Activated T-helper 2 cell treated with anti-CD3 and anti-CD28 coated beads, Interferon-gamma antibody, Interleukin-2, Interleukin-4, amounts not matched to agents 10 μg/mL and 5 μg/mL and 100 μg/mL, durations not matched to agents 14 hours and 24 hours and 36 hours (primary cell): ENCODE data around the gene ANKS1B. TPM values are rescaled to one million over a fixed set of nuclear protein-coding genes. Genes with fewer than 3 reads are reported as not detected.

Experiments used
- DNase-seq: peaks from one replicate; pipeline ENCODE4 v3.0.0; 2021; ENCODE audit warnings: low spot score
- H3K27ac Mint-ChIP-seq: one replicate; pipeline ENCODE4 v1.8.0; 2021; ENCODE audit warnings: mixed read lengths
- H3K27me3 Mint-ChIP-seq: one replicate; pipeline ENCODE4 v1.8.0; 2021; ENCODE audit warnings: low read depth, mixed read lengths
- H3K36me3 Mint-ChIP-seq: one replicate; pipeline ENCODE4 v1.8.0; 2021; ENCODE audit warnings: low read depth, mixed read lengths
- H3K4me1 Mint-ChIP-seq: one replicate; pipeline ENCODE4 v1.8.0; 2021; ENCODE audit warnings: low read depth, mixed read lengths
- H3K4me3 Mint-ChIP-seq: one replicate; pipeline ENCODE4 v1.8.0; 2021; ENCODE audit warnings: low read depth, mild to moderate bottlenecking, moderate library complexity, mixed read lengths
- H3K9me3 Mint-ChIP-seq: one replicate; pipeline ENCODE4 v1.8.0; 2021; ENCODE audit warnings: mixed read lengths
- intact Hi-C: fragments of 100-400 bp; cut with micrococcal nuclease; formaldehyde crosslinking; loops from one replicate; pipeline ENCODE4 v1.15.1; 2023
- total RNA-seq: library from RNA; stranded (reverse); gene quantifications from 2 replicates; pipeline ENCODE4 v1.2.3, GENCODE V29; 2022

The ANKS1B gene
- total RNA-seq, 1 donor from 2014 or later = 1.0 TPM

DNA sequence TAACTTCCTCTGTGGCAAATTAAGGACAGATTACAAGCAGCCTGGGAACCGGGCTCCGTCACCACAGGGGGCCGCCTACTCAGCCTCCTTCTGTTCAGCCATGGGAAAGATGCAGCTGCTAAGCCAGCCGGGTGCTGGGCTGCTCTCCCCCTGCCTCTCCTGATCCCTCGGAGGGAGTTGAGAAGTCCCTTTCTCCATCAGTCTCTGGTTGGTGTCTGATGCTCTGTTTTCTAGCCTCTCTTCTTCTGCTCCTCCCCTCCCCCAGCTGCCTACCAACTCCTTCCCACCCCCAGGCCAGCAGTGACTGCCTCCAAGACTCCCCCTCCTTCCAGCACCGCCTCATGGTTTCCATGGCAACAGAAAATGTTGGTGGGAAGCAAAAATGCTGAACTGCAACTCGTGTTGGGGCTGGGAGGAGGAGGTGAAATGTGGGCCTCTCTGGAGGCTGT is 853.0 kb downstream of the ANKS1B start:
- DNase-seq = no peak
- intact Hi-C loops = no loop called here
- no peak overlapping the region for H3K4me3 Mint-ChIP-seq
- no peaks in the 10 kb centered on the region for H3K27me3 Mint-ChIP-seq
- no peaks in the 10 kb centered on the region for H3K4me1 Mint-ChIP-seq
- no peaks in the 10 kb centered on the region for H3K9me3 Mint-ChIP-seq
- H3K36me3 Mint-ChIP-seq = no peaks in the 10 kb centered on the region
- H3K27ac Mint-ChIP-seq = no peak overlapping the region

DNA sequence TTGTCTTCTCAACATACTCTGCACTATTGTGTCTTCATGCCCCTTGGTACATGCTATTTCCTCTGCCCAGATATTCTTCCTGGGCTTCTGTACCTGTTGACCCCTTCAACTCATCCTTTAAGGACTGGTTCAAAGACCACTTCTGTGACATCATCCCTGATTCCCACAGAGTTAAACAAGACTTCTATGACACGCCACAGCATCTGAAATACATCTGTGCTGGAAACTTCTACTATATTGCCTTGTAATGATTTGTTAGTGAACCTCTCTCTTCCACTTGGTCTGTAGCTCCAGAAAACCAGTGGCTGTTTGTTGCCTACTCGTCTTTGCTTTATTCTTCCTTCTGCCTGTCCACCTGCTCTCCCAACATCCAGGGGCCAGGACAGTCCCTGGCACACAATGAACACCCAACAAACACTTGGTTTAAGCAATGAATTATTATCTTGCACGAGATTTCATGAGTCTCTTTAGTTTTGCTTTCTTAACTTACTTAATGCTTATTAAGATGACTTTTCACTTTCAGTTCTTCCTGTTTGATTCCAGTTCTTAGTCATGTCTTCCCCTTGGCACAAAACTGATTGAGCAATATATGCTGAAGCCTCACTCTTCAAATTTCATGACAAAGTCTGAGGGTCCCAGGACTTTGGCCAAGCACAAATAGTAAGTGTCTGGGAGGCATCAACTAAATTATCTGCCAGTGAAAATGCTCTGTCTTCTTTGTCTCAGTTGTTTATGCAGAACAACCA is 853.8 kb downstream of the ANKS1B start:
- H3K4me3 Mint-ChIP-seq = no peak overlapping the region
- H3K36me3 Mint-ChIP-seq = no peaks in the 10 kb centered on the region
- no peaks in the 10 kb centered on the region for H3K27me3 Mint-ChIP-seq
- intact Hi-C loops = no loop called here
- DNase-seq = no peak
- no peaks in the 10 kb centered on the region for H3K9me3 Mint-ChIP-seq
- no peak overlapping the region for H3K27ac Mint-ChIP-seq
- H3K4me1 Mint-ChIP-seq = no peaks in the 10 kb centered on the region

DNA sequence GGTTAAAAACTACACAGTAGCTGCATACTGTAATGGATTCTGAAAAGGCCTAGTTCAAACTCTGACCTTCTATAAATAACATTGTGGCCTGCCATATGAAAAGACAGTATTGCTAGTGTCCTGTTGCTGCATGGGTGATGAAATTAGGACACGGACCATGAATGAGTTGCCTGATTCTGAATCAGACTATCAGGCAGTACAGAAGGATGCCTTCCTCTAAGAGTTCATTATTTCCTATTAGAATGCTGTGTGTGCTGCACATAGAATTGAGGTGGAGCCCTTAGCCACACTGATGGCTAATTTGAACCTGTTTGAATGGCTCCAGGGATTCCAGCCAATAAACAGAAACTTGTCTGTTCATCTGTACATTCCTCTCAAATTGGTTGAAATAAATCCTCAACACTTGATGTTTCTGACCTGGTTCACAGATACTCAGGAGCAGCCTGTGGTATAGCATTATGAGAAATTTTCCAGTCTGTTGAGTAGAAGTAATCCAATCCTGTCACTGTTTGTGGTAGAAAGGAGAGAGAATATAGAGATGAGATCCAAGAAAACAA is 856.4 kb downstream of the ANKS1B start:
- Mint-ChIP-seq H3K36me3 (no peaks in the 10 kb centered on the region), H3K9me3 (no peaks in the 10 kb centered on the region), H3K27ac (no peak overlapping the region), H3K27me3 (no peaks in the 10 kb centered on the region), H3K4me1 (no peaks in the 10 kb centered on the region), H3K4me3 (no peak overlapping the region)
- intact Hi-C loops = no loop called here
- no peak for DNase-seq

DNA sequence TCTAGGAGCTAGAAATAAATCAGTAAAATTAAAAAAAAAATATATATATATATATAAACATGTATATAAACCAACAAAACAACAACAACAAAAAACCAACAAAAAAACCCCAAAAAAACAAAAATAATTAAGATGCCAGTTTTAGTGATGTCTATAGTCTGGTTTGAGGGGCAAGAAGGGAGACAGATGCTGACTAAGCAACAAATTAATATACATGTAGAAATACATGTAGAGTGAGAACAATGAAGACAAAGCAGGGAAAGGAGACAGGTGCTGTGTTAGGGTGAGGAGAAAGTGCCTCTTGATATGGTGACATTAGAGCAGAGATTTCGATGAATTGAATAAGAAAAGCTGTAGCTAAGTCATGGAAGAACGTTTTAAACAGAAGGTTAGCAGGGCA is 861.8 kb downstream of the ANKS1B start:
- Mint-ChIP-seq H3K27me3 (no peaks in the 10 kb centered on the region), H3K27ac (no peak overlapping the region), H3K4me3 (no peak overlapping the region), H3K4me1 (no peaks in the 10 kb centered on the region), H3K36me3 (no peaks in the 10 kb centered on the region), H3K9me3 (no peaks in the 10 kb centered on the region)
- no peak for DNase-seq
- intact Hi-C loops = no loop called here

DNA sequence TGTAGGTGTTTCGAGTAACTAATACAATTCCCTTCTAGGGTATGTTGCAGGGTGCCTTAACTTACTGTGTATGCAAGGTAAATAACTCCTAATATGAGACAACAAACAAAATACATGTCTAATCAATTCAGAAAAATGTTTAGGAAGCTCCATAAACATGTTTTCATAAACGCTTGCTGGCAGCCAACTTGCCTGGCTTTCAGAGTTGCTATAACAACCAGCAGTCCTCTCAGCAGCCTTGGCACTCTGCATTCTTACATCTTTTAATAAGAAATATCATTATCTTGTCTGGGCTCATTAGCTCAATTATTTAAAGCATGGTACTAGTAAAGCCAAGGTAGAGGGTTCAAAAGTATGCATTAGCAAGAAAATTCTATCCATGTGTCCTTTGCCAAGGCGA is 862.2 kb downstream of the ANKS1B start:
- Mint-ChIP-seq H3K36me3 (no peaks in the 10 kb centered on the region), H3K4me3 (no peak overlapping the region), H3K27ac (no peak overlapping the region), H3K9me3 (no peaks in the 10 kb centered on the region), H3K27me3 (no peaks in the 10 kb centered on the region), H3K4me1 (no peaks in the 10 kb centered on the region)
- no peak for DNase-seq
- intact Hi-C loops = no loop called here

DNA sequence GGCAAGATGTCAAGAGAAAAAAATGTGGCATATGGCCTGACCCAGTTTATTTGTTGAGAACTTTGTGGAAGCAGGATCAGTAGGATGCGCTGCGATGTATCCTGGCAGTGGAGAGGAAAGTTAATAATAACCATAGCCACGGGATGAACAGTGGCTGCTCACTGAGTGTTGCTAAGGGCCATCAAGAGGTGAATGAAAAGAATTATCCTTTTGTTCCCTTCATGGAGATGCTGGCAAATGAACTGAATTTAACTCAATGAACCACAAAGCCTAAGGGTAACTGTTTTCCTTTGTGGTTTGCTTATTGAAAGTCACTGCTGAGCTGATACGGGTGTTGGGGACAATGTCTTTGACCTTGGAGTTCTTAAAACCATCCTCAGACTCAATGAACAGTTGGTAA is 863.2 kb downstream of the ANKS1B start:
- H3K27ac Mint-ChIP-seq = no peak overlapping the region
- no peak for DNase-seq
- no peaks in the 10 kb centered on the region for H3K36me3 Mint-ChIP-seq
- no peaks in the 10 kb centered on the region for H3K9me3 Mint-ChIP-seq
- no peaks in the 10 kb centered on the region for H3K4me1 Mint-ChIP-seq
- H3K27me3 Mint-ChIP-seq = no peaks in the 10 kb centered on the region
- intact Hi-C loops = no loop called here
- H3K4me3 Mint-ChIP-seq = no peak overlapping the region

DNA sequence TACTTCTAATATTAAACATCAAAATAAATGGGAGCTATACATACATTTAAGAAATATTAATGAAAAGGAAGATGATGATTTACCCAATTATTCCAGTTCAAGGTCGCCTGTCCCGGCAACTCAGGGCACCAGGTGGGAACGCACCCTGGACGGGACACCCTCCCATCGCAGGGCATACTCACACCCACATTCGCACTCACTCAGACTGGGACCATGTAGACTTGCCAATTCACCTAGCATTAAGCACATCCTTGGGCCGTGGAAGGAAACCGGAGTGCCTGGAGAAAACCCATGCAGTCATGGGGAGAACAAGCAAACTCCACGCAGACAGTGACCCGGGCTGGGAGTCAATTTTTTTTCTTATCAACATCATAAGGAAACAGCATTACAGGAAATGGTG is 864.8 kb downstream of the ANKS1B start:
- intact Hi-C loops = no loop called here
- Mint-ChIP-seq H3K4me1 (no peaks in the 10 kb centered on the region), H3K4me3 (no peak overlapping the region), H3K36me3 (no peaks in the 10 kb centered on the region), H3K27me3 (no peaks in the 10 kb centered on the region), H3K27ac (no peak overlapping the region), H3K9me3 (no peaks in the 10 kb centered on the region)
- no peak for DNase-seq

DNA sequence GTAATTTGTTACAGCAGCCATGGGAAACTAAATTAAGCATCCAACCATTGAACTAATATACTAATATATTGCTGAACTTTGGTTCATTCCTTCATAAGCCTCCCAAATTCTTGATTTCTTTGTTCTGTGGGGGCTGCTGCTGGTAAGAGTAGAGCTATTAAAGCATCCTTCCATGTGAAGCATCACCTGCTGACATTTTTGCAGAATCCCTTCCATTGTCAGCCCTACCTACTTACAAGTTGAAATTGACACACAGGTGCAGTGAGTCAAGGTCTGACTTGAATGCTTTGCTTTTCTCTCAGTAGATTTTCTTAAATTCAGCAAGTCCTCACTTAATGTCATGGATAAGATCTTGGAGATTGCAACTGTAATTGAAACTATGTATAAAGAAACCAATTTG is 865.3 kb downstream of the ANKS1B start:
- DNase-seq = no peak

DNA sequence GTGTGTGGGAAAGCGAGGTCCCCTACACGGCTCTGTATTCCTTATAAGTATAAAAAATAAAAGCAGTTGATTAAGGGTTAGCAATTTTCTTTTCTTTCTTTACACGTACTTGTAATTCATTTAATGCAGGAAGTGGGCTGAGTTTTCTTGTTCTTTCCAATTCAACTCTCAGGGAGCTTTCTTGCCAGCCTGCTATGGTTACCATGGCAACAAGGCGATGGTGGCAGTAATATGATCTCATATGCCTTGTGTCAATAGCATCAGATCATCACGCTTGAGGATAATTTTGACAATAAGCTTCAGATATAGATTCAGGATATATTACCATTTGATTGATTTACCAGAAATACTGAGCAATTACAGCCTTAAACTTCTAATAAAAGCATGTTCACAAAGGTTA is 873.1 kb downstream of the ANKS1B start:
- no peak overlapping the region for H3K27ac Mint-ChIP-seq
- no peak overlapping the region for H3K4me3 Mint-ChIP-seq
- H3K27me3 Mint-ChIP-seq = no peaks in the 10 kb centered on the region
- no peak for DNase-seq
- H3K4me1 Mint-ChIP-seq = no peaks in the 10 kb centered on the region
- H3K36me3 Mint-ChIP-seq = no peaks in the 10 kb centered on the region
- intact Hi-C loops = no loop called here
- no peaks in the 10 kb centered on the region for H3K9me3 Mint-ChIP-seq

More for the DNA sequence above, 865.3 kb downstream of the ANKS1B start:
- Mint-ChIP-seq H3K36me3 (no peaks in the 10 kb centered on the region), H3K27ac (no peak overlapping the region), H3K27me3 (no peaks in the 10 kb centered on the region), H3K4me3 (no peak overlapping the region), H3K4me1 (no peaks in the 10 kb centered on the region), H3K9me3 (no peaks in the 10 kb centered on the region)
- intact Hi-C loops = no loop called here

DNA sequence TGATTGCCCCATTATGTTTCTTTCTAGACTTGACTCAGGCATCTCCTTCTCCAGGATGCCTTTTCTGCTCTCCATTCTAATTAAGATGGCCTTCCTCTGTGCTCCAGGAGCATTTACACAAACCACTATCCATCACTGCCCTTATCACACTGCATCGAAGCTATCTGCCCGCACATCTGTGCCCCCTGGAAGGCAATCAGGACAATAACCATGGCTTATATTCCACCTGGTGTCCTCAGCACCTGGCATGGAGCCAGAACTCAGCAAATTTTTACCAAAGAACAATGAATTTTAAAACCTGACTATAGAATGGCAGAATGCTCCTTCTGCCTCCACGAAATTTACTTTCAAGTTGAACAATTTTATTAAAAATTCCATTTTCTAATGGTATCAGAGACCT is 873.9 kb downstream of the ANKS1B start:
- no peaks in the 10 kb centered on the region for H3K9me3 Mint-ChIP-seq
- H3K36me3 Mint-ChIP-seq = no peaks in the 10 kb centered on the region
- DNase-seq = no peak
- intact Hi-C loops = no loop called here
- H3K27ac Mint-ChIP-seq = no peak overlapping the region
- H3K4me3 Mint-ChIP-seq = no peak overlapping the region
- no peaks in the 10 kb centered on the region for H3K4me1 Mint-ChIP-seq
- no peaks in the 10 kb centered on the region for H3K27me3 Mint-ChIP-seq

DNA sequence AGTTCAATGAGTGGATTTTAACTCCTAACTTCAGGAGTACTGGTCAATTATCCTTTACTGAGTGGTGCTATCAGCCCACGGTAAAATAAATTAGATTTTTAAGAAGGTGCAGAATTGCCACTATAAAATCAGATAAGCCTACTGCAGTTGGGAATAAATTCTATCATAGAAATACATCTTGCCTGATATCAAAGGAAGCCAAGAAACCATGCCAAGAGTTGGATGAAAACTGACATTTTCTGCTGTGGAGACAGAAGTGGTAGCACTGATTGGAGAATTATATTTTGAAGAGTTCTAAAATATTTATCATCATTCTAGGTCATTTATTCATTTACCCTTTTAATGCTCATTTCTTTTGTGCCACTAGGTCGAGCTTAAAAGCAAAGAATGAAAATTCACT is 874.5 kb downstream of the ANKS1B start:
- Mint-ChIP-seq H3K27ac (no peak overlapping the region), H3K9me3 (no peaks in the 10 kb centered on the region), H3K4me3 (no peak overlapping the region), H3K27me3 (no peaks in the 10 kb centered on the region), H3K36me3 (no peaks in the 10 kb centered on the region), H3K4me1 (no peaks in the 10 kb centered on the region)
- intact Hi-C loops = no loop called here
- no peak for DNase-seq

DNA sequence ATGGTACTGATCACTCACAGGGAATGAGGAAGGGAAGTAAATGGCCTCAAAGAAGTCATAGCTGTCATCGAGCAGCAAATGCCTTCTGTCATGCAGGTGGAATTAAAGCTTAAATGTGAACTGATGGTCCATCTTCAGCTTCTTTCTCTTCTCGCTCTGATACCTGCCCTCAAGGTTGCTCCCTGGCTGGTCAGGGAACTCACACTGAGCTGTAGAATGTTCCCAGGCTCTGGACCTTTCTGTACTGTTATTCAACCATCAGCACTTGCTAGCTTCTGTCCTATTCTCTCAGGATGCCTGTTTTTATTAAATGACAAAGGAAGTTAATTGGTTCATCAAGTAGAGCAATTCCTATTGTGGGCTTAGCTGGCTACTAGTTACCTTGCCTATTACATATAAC is 875.8 kb downstream of the ANKS1B start:
- Mint-ChIP-seq H3K9me3 (no peaks in the 10 kb centered on the region), H3K4me1 (no peaks in the 10 kb centered on the region), H3K27ac (no peak overlapping the region), H3K27me3 (no peaks in the 10 kb centered on the region), H3K4me3 (no peak overlapping the region), H3K36me3 (no peaks in the 10 kb centered on the region)
- intact Hi-C loops = no loop called here
- DNase-seq = no peak

DNA sequence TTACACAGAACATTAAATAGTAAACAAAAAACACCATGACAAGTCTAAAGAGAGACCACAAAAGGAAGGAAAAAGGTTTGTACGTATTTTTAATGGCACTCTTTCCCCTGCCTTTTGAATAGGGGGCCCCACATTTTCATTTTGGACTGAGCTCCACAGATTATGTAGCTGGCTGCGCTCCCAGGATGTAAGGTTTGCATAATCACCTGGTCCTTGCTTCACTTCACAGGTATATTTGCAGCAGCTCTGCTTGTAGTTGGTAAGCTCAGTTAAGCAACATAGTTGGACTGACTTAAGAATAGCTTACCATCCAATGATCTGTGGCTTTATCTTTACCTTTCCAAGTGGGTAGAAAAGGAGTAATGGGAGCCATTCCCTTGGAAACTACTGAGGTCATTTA is 885.0 kb downstream of the ANKS1B start:
- Mint-ChIP-seq H3K27me3 (no peaks in the 10 kb centered on the region), H3K4me3 (no peak overlapping the region), H3K4me1 (no peaks in the 10 kb centered on the region), H3K36me3 (no peaks in the 10 kb centered on the region), H3K9me3 (no peaks in the 10 kb centered on the region), H3K27ac (no peak overlapping the region)
- no peak for DNase-seq
- intact Hi-C loops = no loop called here
